NT2/D1 (cell line): ENCODE results near the gene NSA2.
"Not testable (repeated sequence)": the region's sequence is repeated elsewhere in the genome, so short reads cannot be mapped to it uniquely, and the experiment has no call there.

Experiments
- DNase-seq: peaks from one replicate; pipeline ENCODE4 v3.0.0-alpha.2; 2011; ENCODE audit warnings: low read depth, low spot score
- H3K27me3 ChIP-seq: 2 replicates; pipeline ENCODE4 v1.6.0; 2011; ENCODE audit warnings: mild to moderate bottlenecking; ENCODE audit not compliant: insufficient read length, insufficient read depth
- H3K36me3 ChIP-seq: 2 replicates; pipeline ENCODE4 v1.6.1; 2011; ENCODE audit warnings: mild to moderate bottlenecking, low read length, mixed read lengths; ENCODE audit not compliant: insufficient read depth, insufficient read length
- H3K4me1 ChIP-seq: 2 replicates; pipeline ENCODE4 v1.5.1; 2011; ENCODE audit not compliant: insufficient read depth, insufficient read length
- H3K4me3 ChIP-seq: 2 replicates; pipeline ENCODE4 v1.5.1; 2011; ENCODE audit warnings: low read depth; ENCODE audit not compliant: insufficient read length
- H3K9ac ChIP-seq: 2 replicates; pipeline ENCODE4 v1.6.0; 2011; ENCODE audit warnings: low read depth; ENCODE audit not compliant: insufficient read length
- H3K9me3 ChIP-seq: 2 replicates; pipeline ENCODE4 v1.5.1; 2011; ENCODE audit warnings: mild to moderate bottlenecking, low read length; ENCODE audit not compliant: insufficient read depth
- SUZ12 ChIP-seq: IDR thresholded peaks from 2 replicates; pipeline ENCODE4 v1.6.1; 2011; ENCODE audit not compliant: insufficient read length, insufficient read depth; ENCODE audit errors: extremely low read depth
- YY1 ChIP-seq: IDR thresholded peaks from 2 replicates; pipeline ENCODE4 v1.6.1; 2011; ENCODE audit not compliant: insufficient read length, insufficient read depth
- ZNF274 ChIP-seq: IDR thresholded peaks from 2 replicates; pipeline ENCODE4 v1.6.1; 2011; ENCODE audit warnings: mild to moderate bottlenecking, low read depth, low read length

Gene NSA2

DNA sequence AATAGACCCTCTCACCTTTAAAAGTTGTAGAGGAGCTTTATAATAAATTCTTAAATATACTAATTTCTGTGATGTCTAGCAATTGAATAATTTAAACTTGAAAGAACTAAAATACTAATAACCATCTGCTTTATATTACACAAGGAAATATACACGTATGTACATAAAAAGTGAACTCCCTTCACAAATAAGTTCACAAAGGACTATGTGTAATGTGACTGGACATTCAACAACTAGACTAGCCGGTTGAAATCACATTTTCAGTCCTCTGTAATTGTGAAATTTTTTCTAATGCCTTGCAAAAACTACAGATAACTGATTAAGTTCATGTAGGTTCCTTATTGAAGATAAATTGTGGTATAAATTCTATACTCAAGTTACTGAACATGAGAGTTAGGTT is 11.6 kb downstream of the NSA2 start:
- DNase-seq, result no peak
- Histone ChIP-seq H3K4me3 (no peak overlapping the region), H3K9me3 (no peaks in the 10 kb centered on the region), H3K4me1 (no peaks in the 10 kb centered on the region), H3K9ac (no peak overlapping the region), H3K27me3 (no peaks in the 10 kb centered on the region), H3K36me3 (peaks cover 75% of the 10 kb centered on the region)
- TF ChIP-seq YY1 (no peak), SUZ12 (no peak), ZNF274 (no peak)

DNA sequence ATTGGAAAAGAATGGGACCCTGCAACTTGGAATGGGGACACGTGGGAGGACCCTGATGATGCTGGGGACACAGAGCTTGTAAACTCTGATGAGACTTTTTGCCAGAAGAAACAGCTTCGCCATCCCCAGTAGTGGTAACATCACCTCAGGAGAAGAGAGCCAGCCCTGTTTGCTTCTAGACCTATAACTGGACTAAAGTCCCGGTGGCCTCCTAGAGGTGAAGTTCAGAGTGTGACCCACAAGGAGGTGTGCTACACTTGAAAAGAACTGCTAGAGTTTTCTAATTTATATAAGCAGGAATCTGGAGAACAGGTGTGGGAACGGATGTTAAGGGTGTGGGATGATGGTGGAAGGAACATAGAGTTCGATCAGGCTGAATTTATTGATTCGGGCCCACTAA is 19.8 kb downstream of the NSA2 start:
- TF ChIP-seq SUZ12 (no peak), ZNF274 (no peak), YY1 (no peak)
- DNase-seq, result no peak
- Histone ChIP-seq H3K9ac (no peak overlapping the region), H3K4me1 (no peaks in the 10 kb centered on the region), H3K9me3 (no peaks in the 10 kb centered on the region), H3K4me3 (no peak overlapping the region), H3K36me3 (peaks cover 56% of the 10 kb centered on the region), H3K27me3 (no peaks in the 10 kb centered on the region)

GRCh38 chr5:74787424-74787823 is 20.4 kb downstream of the NSA2 start:
- Histone ChIP-seq H3K9me3 (no peaks in the 10 kb centered on the region), H3K4me1 (no peaks in the 10 kb centered on the region), H3K4me3 (no peak overlapping the region), H3K9ac (no peak overlapping the region), H3K36me3 (peaks cover 53% of the 10 kb centered on the region), H3K27me3 (no peaks in the 10 kb centered on the region)
- no peak for DNase-seq
- TF ChIP-seq YY1 (no peak), SUZ12 (no peak), ZNF274 (no peak)

- H3K27me3 ChIP-seq, result not testable (repeated sequence)
These were observed 24.6 kb downstream of the NSA2 start for GRCh38 chr5:74791669-74792068.

GRCh38 chr5:74798977-74799911 is 32.2 kb downstream of the NSA2 start:
- Histone ChIP-seq H3K27me3 (no peaks in the 10 kb centered on the region), H3K9me3 (no peaks in the 10 kb centered on the region), H3K9ac (no peak overlapping the region), H3K4me3 (no peak overlapping the region), H3K4me1 (no peaks in the 10 kb centered on the region), H3K36me3 (peaks cover 51% of the 10 kb centered on the region)
- no peak for DNase-seq
- TF ChIP-seq YY1, result no peak
- TF ChIP-seq ZNF274, result no peak
- TF ChIP-seq SUZ12, result no peak

More at GRCh38 chr5:74791669-74792068, 24.6 kb downstream of the NSA2 start:
- not testable (repeated sequence) for H3K9ac ChIP-seq, H3K9me3 ChIP-seq, DNase-seq, H3K4me1 ChIP-seq, H3K4me3 ChIP-seq
- H3K36me3 ChIP-seq, result peaks cover 43% of the 10 kb centered on the region

- Histone ChIP-seq H3K4me3 (no peak overlapping the region), H3K27me3 (no peaks in the 10 kb centered on the region), H3K9ac (no peak overlapping the region), H3K9me3 (no peaks in the 10 kb centered on the region), H3K36me3 (peaks cover 50% of the 10 kb centered on the region), H3K4me1 (no peaks in the 10 kb centered on the region)
- no peak for DNase-seq
- TF ChIP-seq YY1 (no peak), ZNF274 (no peak), SUZ12 (no peak)
These were observed 34.1 kb downstream of the NSA2 start for GRCh38 chr5:74801197-74801596.

DNA sequence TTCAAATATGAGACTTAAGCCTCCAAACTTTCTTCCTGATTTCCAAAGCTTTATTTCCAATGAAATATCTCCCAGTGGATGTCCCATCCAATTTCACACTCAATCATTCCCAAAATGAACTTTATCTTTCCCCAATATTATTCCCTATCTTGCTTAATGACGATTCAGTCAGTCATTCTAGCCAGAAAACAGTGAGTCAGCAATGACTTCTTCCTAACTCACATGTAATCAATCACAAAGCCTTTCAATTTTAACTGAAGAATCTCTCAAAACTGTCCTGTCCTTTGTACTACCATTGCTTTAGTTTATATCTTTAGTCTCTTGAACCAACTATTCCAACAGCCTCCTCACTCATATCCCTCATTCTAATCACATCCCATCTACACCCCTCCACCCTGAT is 34.9 kb downstream of the NSA2 start:
- no peaks in the 10 kb centered on the region for H3K9me3 ChIP-seq
- H3K27me3 ChIP-seq, result no peaks in the 10 kb centered on the region
- H3K9ac ChIP-seq, result no peak overlapping the region
- TF ChIP-seq YY1, result no peak
- no peak for TF ChIP-seq SUZ12
- TF ChIP-seq ZNF274, result no peak
- H3K4me1 ChIP-seq, result no peaks in the 10 kb centered on the region
- peaks cover 48% of the 10 kb centered on the region for H3K36me3 ChIP-seq
- DNase-seq, result no peak
- no peak overlapping the region for H3K4me3 ChIP-seq

GRCh38 chr5:74810915-74811314 is 43.9 kb downstream of the NSA2 start:
- TF ChIP-seq YY1 (no peak), ZNF274 (no peak), SUZ12 (no peak)
- Histone ChIP-seq H3K27me3 (no peaks in the 10 kb centered on the region), H3K4me3 (no peak overlapping the region), H3K9me3 (no peaks in the 10 kb centered on the region), H3K4me1 (no peaks in the 10 kb centered on the region), H3K9ac (no peak overlapping the region), H3K36me3 (peaks cover 8% of the 10 kb centered on the region)
- DNase-seq, result no peak
